ENCODE results near the gene FAM227B. TPM values are rescaled to one million over a fixed set of nuclear protein-coding genes. Genes with fewer than 3 reads are reported as not detected.
"Not testable (repeated sequence)": the region's sequence is repeated elsewhere in the genome, so short reads cannot be mapped to it uniquely, and the experiment has no call there.

FAM227B gene
- total RNA-seq, 1 donor from 2014 or later: 8.0 TPM

GRCh38 chr15:49471733-49472132, 148.9 kb downstream of the FAM227B start:
- no peak overlapping the region for H3K27ac Mint-ChIP-seq
- TF ChIP-seq CTCF (IDR thresholded peaks at IDR 0.05; ENCODE audit: unreplicated experiment): no peak
- DNase-seq (ENCODE audit: low spot score in 2 of 2, unreplicated experiment in 2 of 2): no peak
- peaks cover 4% of the 10 kb centered on the region for H3K9me3 Mint-ChIP-seq
- H3K4me3 Mint-ChIP-seq: no peak overlapping the region
- H3K4me1 Mint-ChIP-seq: peaks cover 13% of the 10 kb centered on the region
- peaks cover 2% of the 10 kb centered on the region for H3K36me3 Mint-ChIP-seq
- H3K27me3 Mint-ChIP-seq (ENCODE audit: low read depth): no peaks in the 10 kb centered on the region

- H3K4me3 Mint-ChIP-seq; H3K36me3 Mint-ChIP-seq; H3K27me3 Mint-ChIP-seq (ENCODE audit: low read depth); H3K27ac Mint-ChIP-seq; H3K9me3 Mint-ChIP-seq; DNase-seq (ENCODE audit: low spot score in 2 of 2, unreplicated experiment in 2 of 2): not testable (repeated sequence)
- peaks cover 16% of the 10 kb centered on the region for H3K4me1 Mint-ChIP-seq
Observed at GRCh38 chr15:49471248-49471647, 149.4 kb downstream of the FAM227B start.

- Mint-ChIP-seq H3K27ac (no peak overlapping the region), H3K27me3 (ENCODE audit: low read depth) (no peaks in the 10 kb centered on the region), H3K4me1 (peaks cover 26% of the 10 kb centered on the region), H3K4me3 (no peak overlapping the region), H3K36me3 (no peaks in the 10 kb centered on the region), H3K9me3 (no peaks in the 10 kb centered on the region)
- no peak for DNase-seq (ENCODE audit: low spot score in 2 of 2, unreplicated experiment in 2 of 2)
- TF ChIP-seq CTCF (IDR thresholded peaks at IDR 0.05; ENCODE audit: unreplicated experiment): no peak
Observed at GRCh38 chr15:49468481-49468839, 152.2 kb downstream of the FAM227B start.

- Mint-ChIP-seq H3K9me3 (no peaks in the 10 kb centered on the region), H3K4me3 (no peak overlapping the region), H3K36me3 (no peaks in the 10 kb centered on the region), H3K27me3 (ENCODE audit: low read depth) (no peaks in the 10 kb centered on the region), H3K27ac (no peak overlapping the region), H3K4me1 (peaks cover 26% of the 10 kb centered on the region)
- TF ChIP-seq CTCF (IDR thresholded peaks at IDR 0.05; ENCODE audit: unreplicated experiment): no peak
- DNase-seq (ENCODE audit: low spot score in 2 of 2, unreplicated experiment in 2 of 2): no peak
Observed at GRCh38 chr15:49467746-49468480, 152.7 kb downstream of the FAM227B start.

- Mint-ChIP-seq H3K36me3 (no peaks in the 10 kb centered on the region), H3K9me3 (no peaks in the 10 kb centered on the region), H3K27ac (no peak overlapping the region), H3K4me1 (peaks cover 39% of the 10 kb centered on the region), H3K27me3 (ENCODE audit: low read depth) (no peaks in the 10 kb centered on the region), H3K4me3 (no peak overlapping the region)
- TF ChIP-seq CTCF (IDR thresholded peaks at IDR 0.05; ENCODE audit: unreplicated experiment): no peak
- no peak for DNase-seq (ENCODE audit: low spot score in 2 of 2, unreplicated experiment in 2 of 2)
Observed at GRCh38 chr15:49466119-49466518, 154.5 kb downstream of the FAM227B start.

- peaks cover 52% of the 10 kb centered on the region for H3K4me1 Mint-ChIP-seq
- no peak for DNase-seq (ENCODE audit: low spot score in 2 of 2, unreplicated experiment in 2 of 2)
Observed at GRCh38 chr15:49464522-49464921, 156.1 kb downstream of the FAM227B start.

More at GRCh38 chr15:49464522-49464921, 156.1 kb downstream of the FAM227B start:
- TF ChIP-seq CTCF (IDR thresholded peaks at IDR 0.05; ENCODE audit: unreplicated experiment): no peak
- Mint-ChIP-seq H3K9me3 (no peaks in the 10 kb centered on the region), H3K27me3 (ENCODE audit: low read depth) (no peaks in the 10 kb centered on the region), H3K4me3 (no peak overlapping the region), H3K27ac (no peak overlapping the region), H3K36me3 (no peaks in the 10 kb centered on the region)
